OCI-LY7 (cell line): ENCODE results near the gene FAU. TPM values are rescaled to one million over a fixed set of nuclear protein-coding genes. Genes with fewer than 3 reads are reported as not detected.

Source experiments
- BruUV-seq: library from RNA; stranded (reverse); fragments of 400-500 nt; replicated peaks from 2 replicates; lab custom pipeline; 2021; lab: Mats Ljungman, UMichigan
- CTCF ChIA-PET: fragments of 300-600 bp; sonication (Branson Sonifier 250); formaldehyde crosslinking; loops from one replicate; lab custom pipeline; 2022; ENCODE audit warnings: antibody characterized with exemption; ENCODE audit not compliant: unreplicated experiment; lab: Charles Lee
- POLR2A ChIA-PET: fragments of 300-600 bp; sonication (Branson Sonifier 250); formaldehyde crosslinking; loops from one replicate; lab custom pipeline; 2022; ENCODE audit warnings: antibody characterized with exemption; lab: Charles Lee
- DNase-seq: peaks from one replicate; pipeline ENCODE4 v3.0.0-alpha.2; 2015; ENCODE audit warnings: low spot score
- H2AFZ ChIP-seq: fragments of 200-600 bp; sonication (generic), shearing (Covaris generic); 2 replicates; pipeline ENCODE4 v1.6.1; 2014; ENCODE audit warnings: mild to moderate bottlenecking, antibody characterized with exemption, low read length, moderate library complexity
- H3K27ac ChIP-seq: fragments of 200-600 bp; sonication (generic); 2 replicates; pipeline ENCODE4 v1.5.1; 2014; ENCODE audit warnings: mixed run types, low read depth, mild to moderate bottlenecking, moderate library complexity, low read length, inconsistent platforms; ENCODE audit not compliant: poor library complexity, severe bottlenecking
- H3K36me3 ChIP-seq: fragments of 200-600 bp; sonication (generic); 2 replicates; pipeline ENCODE4 v1.6.1; 2014; ENCODE audit warnings: mild to moderate bottlenecking, antibody characterized with exemption, low read length, moderate library complexity, mixed read lengths; ENCODE audit not compliant: insufficient read depth
- H3K4me1 ChIP-seq: fragments of 200-600 bp; sonication (generic); 2 replicates; pipeline ENCODE4 v1.5.1; 2014; ENCODE audit warnings: mild to moderate bottlenecking, low read length; ENCODE audit not compliant: insufficient read depth, poor library complexity, severe bottlenecking
- H3K4me2 ChIP-seq: fragments of 200-600 bp; sonication (generic); 2 replicates; pipeline ENCODE4 v1.6.1; 2014; ENCODE audit warnings: mild to moderate bottlenecking, low read length
- H3K4me3 ChIP-seq: fragments of 200-600 bp; sonication (generic); 2 replicates; pipeline ENCODE4 v1.5.1; 2014; ENCODE audit warnings: mild to moderate bottlenecking, low read depth, low read length; ENCODE audit not compliant: poor library complexity, severe bottlenecking
- H3K79me2 ChIP-seq: fragments of 200-600 bp; sonication (generic); 2 replicates; pipeline ENCODE4 v1.6.1; 2016; ENCODE audit warnings: low read depth, mild to moderate bottlenecking, low read length, moderate library complexity, mixed read lengths; ENCODE audit not compliant: insufficient read depth
- H3K9me2 ChIP-seq: fragments of 200-600 bp; sonication (generic); 2 replicates; pipeline ENCODE4 v1.6.1; 2016; ENCODE audit warnings: mild to moderate bottlenecking, low read length, mixed read lengths; ENCODE audit not compliant: insufficient read depth
- H3K9me3 ChIP-seq: fragments of 200-600 bp; sonication (generic); 2 replicates; pipeline ENCODE4 v1.6.1; 2014; ENCODE audit warnings: mild to moderate bottlenecking, mixed run types, low read length, mixed read lengths
- H4K20me1 ChIP-seq: fragments of 200-600 bp; sonication (generic); 2 replicates; pipeline ENCODE4 v1.6.1; 2014; ENCODE audit warnings: mild to moderate bottlenecking, antibody characterized with exemption, low read length, moderate library complexity, mixed read lengths; ENCODE audit not compliant: insufficient read depth
- EZH2phosphoT487 ChIP-seq: fragments of 200-600 bp; sonication (generic); IDR thresholded peaks from 2 replicates; pipeline ENCODE4 v1.6.1; 2018; ENCODE audit warnings: low read depth, borderline replicate concordance, mild to moderate bottlenecking, mixed run types, antibody characterized with exemption, low read length, moderate library complexity, mixed read lengths
- intact Hi-C: fragments of 100-400 bp; cut with micrococcal nuclease; formaldehyde crosslinking; loops from one replicate; pipeline ENCODE4 v1.10.0; 2022; ENCODE audit not compliant: unreplicated experiment
- total RNA-seq, 2 experiments: library from RNA; depleted of rRNA in 1 of 2; stranded (reverse); fragments of >200 nt in 1 of 2; shearing (Covaris generic) in 1 of 2; gene quantifications; 2 replicates each; pipeline ENCODE4 v1.2.3, GENCODE V29; 2014 to 2022
- TF ChIP-seq, protein P1 (sequence below): fragments of 200-600 bp; sonication (generic); conservative IDR thresholded peaks from 2 replicates; pipeline ENCODE4 v1.5.1; 2014; ENCODE audit warnings: mild to moderate bottlenecking, antibody characterized with exemption, low read length, moderate library complexity, mixed read lengths

FAU gene
- total RNA-seq, 2 experiments from 2014 or later = 1,406 to 1,573 TPM

DNA sequence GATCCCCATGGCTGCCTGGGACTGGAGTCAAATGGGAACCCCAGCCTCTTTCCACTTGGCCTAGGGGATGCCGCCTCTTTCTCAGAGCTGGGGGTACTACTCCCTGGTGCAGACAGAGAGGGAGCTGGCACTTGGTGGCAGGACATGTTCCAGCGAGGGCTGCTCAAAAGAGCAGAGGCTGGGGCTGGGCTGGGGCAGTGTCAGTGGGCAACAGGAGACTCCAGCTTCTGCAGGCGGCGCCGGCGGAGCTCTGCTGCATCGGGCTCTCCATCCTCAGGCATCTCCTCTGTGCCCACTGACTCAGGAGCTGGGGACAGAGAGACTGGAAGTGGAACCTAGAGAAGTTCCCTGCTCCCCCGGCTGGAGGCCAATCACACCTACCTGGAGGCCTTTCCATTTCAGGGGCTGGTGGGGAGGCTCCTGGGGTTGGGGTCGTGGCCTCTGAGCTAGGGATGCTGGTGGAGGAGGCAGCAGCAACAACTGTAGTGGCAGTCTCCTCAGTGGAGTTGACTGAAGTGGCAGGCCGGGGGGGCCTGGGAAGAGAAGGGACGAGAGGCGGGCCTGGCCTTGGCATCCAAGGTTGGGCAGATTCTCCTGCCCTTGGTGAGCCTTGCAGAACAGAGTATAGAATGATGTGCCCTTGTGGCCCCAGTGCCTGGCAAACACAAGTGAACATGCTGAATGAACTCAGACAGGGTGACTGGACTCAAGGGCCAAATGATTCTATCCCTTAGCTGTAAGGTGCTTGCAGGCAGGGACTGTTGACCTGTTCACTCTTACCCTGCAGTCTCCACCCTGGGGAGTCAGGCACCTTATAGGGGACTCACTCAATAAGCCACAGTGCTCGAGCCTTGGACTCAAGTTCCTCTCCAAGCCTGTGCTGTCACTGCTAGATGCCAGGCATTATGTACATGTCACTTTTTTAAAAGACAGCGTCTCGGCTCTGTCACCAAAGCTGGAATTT lies 6.5 kb upstream of the FAU start:
- intact Hi-C loops = no loop called here
- Histone ChIP-seq H3K4me2 (peak overlapping the region; percentile 99; the same call in 1 of the 2 replicates), H3K4me3 (no peak overlapping the region), H3K9me3 (no peaks in the 10 kb centered on the region), H3K79me2 (peaks cover 55% of the 10 kb centered on the region), H3K27ac (peak overlapping the region; percentile 98), H3K4me1 (peaks cover 56% of the 10 kb centered on the region), H3K9me2 (no peaks in the 10 kb centered on the region), H4K20me1 (no peaks in the 10 kb centered on the region), H2AFZ (no peak overlapping the region), H3K36me3 (peaks cover 92% of the 10 kb centered on the region)
- DNase-seq = no peak
- CTCF ChIA-PET = no interaction called here
- POLR2A ChIA-PET = interaction anchor here (0.6 kb wide), 1 partner anchor 51 kb away, joined by 4 read pairs; no protein-coding TSS in a partner anchor
- no TSS peak for BruUV-seq
- TF ChIP-seq EZH2phosphoT487 = no peak
- TF ChIP-seq, protein P1, sequence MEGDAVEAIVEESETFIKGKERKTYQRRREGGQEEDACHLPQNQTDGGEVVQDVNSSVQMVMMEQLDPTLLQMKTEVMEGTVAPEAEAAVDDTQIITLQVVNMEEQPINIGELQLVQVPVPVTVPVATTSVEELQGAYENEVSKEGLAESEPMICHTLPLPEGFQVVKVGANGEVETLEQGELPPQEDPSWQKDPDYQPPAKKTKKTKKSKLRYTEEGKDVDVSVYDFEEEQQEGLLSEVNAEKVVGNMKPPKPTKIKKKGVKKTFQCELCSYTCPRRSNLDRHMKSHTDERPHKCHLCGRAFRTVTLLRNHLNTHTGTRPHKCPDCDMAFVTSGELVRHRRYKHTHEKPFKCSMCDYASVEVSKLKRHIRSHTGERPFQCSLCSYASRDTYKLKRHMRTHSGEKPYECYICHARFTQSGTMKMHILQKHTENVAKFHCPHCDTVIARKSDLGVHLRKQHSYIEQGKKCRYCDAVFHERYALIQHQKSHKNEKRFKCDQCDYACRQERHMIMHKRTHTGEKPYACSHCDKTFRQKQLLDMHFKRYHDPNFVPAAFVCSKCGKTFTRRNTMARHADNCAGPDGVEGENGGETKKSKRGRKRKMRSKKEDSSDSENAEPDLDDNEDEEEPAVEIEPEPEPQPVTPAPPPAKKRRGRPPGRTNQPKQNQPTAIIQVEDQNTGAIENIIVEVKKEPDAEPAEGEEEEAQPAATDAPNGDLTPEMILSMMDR = no peak

DNA sequence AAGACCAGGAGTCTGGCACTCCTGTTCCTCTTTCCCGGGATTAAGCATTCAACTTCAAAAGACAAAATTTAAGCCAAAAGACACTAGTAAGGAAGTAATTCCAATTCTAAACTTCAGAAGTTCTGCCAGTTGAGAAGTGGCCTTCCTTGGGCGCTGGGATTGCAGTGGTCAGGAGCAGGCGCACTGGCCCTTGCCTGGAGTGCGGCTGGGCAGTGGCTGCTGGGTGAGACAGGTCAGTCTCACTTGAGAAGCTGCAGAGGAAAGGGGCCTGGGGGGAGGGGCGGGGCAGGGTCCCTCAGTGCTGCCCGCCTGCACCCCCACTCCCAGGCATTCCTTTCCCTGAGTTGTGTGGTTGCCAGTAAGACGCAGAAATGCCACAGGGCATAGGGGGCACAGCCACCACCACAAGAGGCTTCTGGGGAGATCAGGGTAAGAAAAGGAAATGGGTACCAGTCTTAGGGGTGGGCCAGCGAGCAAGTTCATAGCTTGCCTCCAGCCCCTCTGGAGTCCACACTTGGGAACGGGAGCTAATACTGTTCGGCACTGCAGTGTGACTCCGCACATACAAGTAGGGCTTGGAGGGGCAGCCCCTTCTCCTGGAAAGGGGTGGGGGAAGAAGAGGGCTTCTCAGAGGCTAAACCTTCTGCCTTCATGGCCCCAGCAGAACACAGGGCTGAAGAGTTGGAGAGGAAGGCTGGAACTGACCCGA lies 5.7 kb upstream of the FAU start:
- CTCF ChIA-PET = no interaction called here
- TF ChIP-seq, protein P1 = no peak
- no peak for TF ChIP-seq EZH2phosphoT487
- TSS peak; percentile 27 for BruUV-seq
- intact Hi-C loops = no loop called here
- peak overlapping the region; percentile 98 for H3K27ac ChIP-seq
- H3K4me2 ChIP-seq = no peak overlapping the region; the same call in 1 of the 2 replicates
- DNase-seq = no peak
- POLR2A ChIA-PET = no interaction called here
- no peak overlapping the region for H2AFZ ChIP-seq
- H3K36me3 ChIP-seq = peaks cover 87% of the 10 kb centered on the region
- H4K20me1 ChIP-seq = no peaks in the 10 kb centered on the region
- peaks cover 63% of the 10 kb centered on the region for H3K4me1 ChIP-seq
- no peaks in the 10 kb centered on the region for H3K9me3 ChIP-seq
- no peaks in the 10 kb centered on the region for H3K9me2 ChIP-seq
- H3K79me2 ChIP-seq = peaks cover 57% of the 10 kb centered on the region
- H3K4me3 ChIP-seq = no peak overlapping the region
